Uterus (tissue), 2 donors: ENCODE data around the gene PDE6B.

Experiments
- POLR2A ChIP-seq, 2 donors: fragments of 450-650 bp; IDR thresholded peaks; one replicate each; pipeline ENCODE4 v1.6.1; 2016; ENCODE audit warnings: antibody characterized with exemption in 2 of 2, mild to moderate bottlenecking in 1 of 2, moderate library complexity in 1 of 2
- TF ChIP-seq, protein P1 (sequence below), 4 experiments: fragments of 200-600 bp in 2 of 4; fragments of 450-650 bp in 2 of 4; sonication (generic) in 2 of 4; IDR thresholded peaks; one replicate each; pipeline ENCODE4 v1.5.1; 2016 to 2019; ENCODE audit warnings: antibody characterized with exemption in 4 of 4, mild to moderate bottlenecking in 2 of 4, moderate library complexity in 1 of 4

- no peak for TF ChIP-seq POLR2A (IDR thresholded peaks at IDR 0.05)
- TF ChIP-seq, protein P1, sequence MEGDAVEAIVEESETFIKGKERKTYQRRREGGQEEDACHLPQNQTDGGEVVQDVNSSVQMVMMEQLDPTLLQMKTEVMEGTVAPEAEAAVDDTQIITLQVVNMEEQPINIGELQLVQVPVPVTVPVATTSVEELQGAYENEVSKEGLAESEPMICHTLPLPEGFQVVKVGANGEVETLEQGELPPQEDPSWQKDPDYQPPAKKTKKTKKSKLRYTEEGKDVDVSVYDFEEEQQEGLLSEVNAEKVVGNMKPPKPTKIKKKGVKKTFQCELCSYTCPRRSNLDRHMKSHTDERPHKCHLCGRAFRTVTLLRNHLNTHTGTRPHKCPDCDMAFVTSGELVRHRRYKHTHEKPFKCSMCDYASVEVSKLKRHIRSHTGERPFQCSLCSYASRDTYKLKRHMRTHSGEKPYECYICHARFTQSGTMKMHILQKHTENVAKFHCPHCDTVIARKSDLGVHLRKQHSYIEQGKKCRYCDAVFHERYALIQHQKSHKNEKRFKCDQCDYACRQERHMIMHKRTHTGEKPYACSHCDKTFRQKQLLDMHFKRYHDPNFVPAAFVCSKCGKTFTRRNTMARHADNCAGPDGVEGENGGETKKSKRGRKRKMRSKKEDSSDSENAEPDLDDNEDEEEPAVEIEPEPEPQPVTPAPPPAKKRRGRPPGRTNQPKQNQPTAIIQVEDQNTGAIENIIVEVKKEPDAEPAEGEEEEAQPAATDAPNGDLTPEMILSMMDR (IDR thresholded peaks at IDR 0.05) = no peak
These were observed 25.8 kb downstream of the PDE6B start for GRCh38 chr4:650951-651883.
